ENCODE measurements around the gene BTBD16.

The BTBD16 gene

GRCh38 chr10:122296363-122297120 lies 25.4 kb downstream of the BTBD16 start:
- no peak for DNase-seq

DNA sequence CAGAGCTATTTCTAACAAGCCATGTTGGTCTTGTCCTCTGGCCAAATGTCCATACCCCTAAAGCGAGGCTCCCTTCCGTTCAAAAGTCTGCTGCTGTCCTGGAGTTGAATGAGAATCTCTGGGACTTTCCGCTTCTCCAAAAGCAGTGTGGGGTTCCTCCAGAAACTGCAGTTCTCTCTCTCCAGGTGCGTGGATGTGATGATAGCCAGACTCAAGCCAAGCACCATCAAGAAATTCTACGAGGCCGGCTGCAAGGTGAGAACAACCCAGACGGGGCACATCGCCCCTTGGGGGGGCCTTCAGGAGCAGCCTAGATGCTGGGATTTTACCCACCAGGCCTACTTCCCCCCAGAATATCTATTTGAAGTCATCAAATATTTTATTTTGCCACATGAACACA lies 26.5 kb downstream of the BTBD16 start:
- DNase-seq, result no peak

DNA sequence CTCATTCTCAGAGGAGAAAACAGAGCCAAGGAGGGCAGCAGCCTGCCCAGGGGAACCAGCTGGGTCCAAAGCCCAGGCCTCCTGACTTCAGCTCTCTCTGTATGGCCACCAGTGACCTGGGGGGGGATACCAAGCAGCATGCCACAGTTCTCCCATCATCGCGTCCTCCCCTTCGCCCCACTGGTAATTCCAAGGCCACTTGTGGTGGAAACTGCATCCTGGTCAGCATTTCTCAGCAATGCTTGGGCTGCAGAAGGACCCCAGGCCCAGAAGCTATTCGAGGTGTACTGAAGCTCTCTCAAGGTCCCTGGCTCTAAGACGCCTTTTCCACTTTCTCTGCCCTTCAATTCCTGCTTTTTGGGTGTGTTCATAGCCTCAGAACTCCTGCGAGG lies 27.1 kb downstream of the BTBD16 start:
- no peak for DNase-seq

- peak; percentile 56 for DNase-seq
Measured at GRCh38 chr10:122298598-122299301, 27.7 kb downstream of the BTBD16 start.

DNA sequence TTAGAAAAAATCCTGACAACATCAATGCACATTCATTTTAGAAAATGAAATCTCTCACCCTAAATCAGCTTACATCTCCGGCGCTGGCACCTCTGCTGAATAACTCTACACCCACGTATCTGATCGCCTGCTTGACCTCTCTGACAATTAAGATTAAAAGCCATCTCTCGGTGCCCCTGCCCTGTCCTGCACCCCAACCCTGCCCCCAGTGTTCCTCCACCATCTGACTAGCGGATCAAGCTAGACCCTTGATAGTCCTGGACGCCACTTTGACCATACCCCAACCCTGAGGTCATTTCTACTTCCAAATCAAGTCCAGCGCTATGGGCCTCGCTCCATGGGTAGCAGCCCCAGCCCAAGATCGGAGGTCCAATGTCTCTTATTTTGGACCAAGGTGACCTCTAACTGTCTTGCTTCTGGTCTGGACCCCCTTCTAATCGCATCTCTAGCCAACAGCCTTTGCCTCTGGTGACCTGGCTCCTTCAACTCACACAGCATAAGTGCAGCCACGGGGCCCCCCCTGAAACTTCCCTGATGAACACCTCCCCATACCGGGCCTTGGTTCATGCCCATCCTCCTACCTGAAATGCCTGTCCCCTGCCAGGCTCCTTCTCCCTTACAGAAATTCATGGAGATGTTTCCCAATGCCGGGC lies 28.5 kb downstream of the BTBD16 start:
- DNase-seq, result no peak

DNA sequence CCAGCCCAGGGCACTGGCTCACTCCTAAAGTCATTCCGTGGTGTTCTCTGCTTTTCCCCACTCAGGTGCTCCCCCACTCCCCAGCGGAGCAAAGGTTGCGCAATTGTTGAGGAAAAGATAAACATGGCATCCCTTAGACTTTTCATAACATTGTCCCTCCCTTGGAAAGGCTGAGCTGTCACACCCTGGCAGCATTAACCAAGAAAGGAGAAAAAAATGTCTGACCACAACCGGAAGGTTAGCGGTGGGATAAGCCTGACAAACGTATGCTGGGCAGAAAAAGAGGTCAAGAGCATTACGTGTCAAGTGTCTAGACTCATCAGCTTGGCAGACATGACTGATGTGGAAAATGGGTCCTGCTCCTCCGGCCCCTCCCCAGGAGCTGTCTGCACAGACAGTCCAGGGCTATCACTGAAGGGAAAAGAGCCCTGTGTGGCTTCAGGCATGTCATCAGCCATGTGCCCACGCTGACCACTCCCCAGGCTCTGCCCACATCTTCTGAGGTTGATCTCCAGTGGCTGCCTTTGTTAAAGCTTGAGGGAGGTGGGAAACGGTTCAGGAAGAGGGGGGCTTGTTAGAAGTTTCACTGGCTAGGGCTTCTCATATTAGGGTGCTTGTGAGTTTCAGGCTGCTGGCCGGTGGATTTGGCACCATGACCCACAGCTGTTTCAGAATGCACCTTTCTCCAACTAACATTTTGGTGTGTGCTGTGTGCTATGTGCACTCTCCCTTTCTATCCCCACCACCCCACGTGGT lies 30.1 kb downstream of the BTBD16 start:
- no peak for DNase-seq

DNA sequence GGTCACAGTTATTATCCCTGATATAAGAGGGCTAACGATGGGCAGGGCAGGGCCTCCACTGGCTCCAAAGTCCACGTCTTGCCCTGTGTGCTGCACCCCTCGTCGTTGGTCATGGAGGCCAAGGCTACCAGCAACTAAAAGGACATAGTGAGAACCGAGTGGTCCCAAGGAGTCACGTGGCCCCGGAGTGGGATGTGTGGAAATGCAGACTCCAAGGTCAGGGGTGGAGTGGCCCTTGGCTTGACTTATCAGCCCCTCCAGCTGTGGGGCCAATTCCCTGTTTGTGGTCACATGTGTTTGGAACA lies 30.7 kb downstream of the BTBD16 start:
- DNase-seq, result no peak

GRCh38 chr10:122302315-122302714 lies 31.2 kb downstream of the BTBD16 start:
- no peak for DNase-seq

DNA sequence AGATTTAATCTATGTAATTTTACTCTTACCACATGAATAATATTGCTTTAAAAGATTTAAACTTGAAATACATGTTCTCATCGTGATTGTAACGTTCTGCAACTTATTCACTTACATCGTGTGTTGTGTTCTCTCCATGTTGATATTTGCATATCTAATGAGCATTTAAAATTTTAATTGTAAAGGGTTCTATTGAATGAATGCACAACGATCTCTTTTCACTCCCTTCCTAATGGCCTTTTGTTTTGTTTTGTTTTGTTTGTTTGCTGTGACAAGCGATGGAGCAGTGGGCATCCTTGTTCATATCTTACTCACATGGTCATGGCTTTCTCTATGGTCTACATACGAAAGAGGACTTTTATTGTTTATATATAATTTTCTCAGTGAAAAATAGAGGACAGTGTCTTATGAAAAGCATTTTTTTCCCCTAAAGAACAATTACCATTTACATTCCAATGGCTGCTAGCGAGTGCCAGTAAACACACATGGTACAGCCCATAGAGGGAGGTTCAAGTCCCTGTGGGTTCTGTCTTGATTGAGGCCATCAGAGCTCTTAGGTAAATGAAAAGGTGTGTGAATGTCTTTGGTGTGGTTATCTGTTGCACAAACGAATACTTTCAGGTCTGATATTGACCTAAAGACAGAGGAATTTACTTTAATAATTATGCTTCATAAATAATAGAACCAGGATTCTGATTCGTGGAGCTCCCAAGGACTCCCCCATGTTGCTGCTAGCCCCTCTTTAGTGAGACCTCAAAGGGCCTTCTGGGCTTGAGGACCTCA lies 32.4 kb downstream of the BTBD16 start:
- no peak for DNase-seq

DNA sequence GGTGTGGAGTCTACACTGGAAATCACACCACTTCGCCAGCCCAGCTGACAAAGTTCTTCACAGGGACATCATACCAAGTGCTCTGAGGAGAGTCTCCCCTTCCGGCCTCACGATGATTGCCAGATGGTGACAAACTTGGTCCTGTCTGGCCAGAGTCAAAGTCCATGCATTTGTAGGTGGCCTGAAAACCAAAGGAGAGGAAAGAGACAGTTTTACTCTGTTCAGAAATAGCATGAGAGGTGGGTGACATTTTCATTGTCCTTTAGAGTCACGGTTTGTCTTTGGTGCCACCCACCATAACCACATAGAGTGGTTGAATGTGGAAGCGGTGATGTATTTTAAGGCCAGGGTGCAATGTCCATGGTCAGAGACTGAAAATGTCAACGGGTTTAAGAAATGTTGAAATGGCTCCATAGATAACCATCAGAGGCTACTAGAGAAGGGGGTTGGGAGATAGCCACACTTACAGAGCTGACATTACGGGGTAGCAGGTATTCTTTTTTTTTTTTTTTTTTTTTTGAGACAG lies 33.0 kb downstream of the BTBD16 start:
- DNase-seq, result no peak

GRCh38 chr10:122306282-122306681 lies 35.2 kb downstream of the BTBD16 start:
- DNase-seq, result no peak

DNA sequence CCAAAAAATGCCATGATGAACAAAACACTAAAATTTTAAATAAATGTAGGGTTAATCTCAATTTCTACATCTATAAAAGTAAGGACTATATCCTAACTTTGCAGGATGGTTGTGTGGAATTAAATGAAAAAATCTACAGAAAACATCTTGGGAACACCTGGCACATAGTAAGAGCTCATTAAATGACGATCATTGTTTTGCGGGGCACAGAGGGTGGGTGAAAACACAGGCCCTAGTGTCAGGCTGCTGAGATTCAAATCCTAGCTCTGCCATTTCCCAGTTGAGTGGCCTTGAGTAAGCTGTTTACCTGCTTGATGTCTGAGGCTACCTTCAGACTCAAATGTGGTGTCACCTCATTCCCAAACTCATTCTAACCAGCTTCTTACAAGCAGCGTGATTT lies 35.6 kb downstream of the BTBD16 start:
- DNase-seq, result no peak

DNA sequence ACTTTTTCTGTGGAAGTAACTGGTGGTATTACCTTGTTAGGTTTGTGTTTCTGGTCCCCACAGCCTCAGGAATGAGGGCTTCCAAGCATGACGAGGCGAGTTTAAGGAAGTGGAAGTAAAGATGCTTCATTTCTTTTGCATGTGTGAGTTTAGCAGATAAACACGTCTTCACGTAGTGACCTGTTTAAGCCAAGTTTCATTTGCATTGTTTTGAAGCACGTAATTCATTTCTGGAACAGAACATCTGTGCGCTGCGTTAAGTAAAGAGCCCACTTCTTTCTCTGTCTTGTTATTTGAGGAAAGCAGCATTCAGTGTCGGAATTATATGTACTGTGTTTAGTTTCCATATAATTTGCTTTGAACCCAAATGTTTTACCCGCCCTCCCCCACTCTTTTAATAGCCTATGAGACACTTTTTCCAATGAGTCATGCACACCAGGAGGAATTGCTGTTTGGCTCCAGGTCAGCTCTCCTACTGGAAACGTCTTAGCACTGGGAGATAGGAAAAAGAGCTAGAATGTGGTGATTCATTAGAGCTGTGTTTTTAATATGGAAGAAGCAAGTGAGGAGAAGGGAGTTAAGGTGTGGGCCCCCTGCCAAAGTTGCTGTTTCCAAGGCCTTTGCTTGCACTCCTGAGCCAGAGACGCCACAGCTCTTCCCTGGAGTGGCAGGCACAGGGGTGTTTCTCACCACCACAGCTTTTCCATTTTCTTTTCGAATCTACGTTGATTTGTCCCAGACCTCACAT lies 36.7 kb downstream of the BTBD16 start:
- DNase-seq, result no peak

- DNase-seq, result no peak
Measured at GRCh38 chr10:122308417-122309141, 37.5 kb downstream of the BTBD16 start.

- DNase-seq, result no peak
Measured at GRCh38 chr10:122310311-122311050, 39.4 kb downstream of the BTBD16 start.

DNA sequence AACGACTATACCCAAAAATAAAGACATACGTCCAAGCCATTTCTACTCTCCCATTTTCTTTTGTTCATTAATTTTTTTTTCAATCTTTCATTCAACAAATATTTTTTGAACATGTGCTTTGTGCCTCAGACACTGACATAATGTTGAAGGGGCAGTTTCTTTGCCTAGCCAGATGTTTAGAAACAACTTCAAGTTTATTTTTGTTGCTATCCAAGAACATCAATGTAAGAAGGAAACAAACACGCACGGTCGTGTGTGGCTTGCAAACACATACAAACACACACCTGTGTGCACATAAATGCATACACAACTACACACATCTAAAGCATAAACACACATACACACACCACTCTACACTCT lies 39.9 kb downstream of the BTBD16 start:
- DNase-seq, result no peak

- no peak for DNase-seq
Measured at GRCh38 chr10:122311716-122312115, 40.6 kb downstream of the BTBD16 start.

- DNase-seq, result no peak
Measured at GRCh38 chr10:122316224-122316884, 45.3 kb downstream of the BTBD16 start.

- DNase-seq, result no peak
Measured at GRCh38 chr10:122321960-122322359, 50.9 kb downstream of the BTBD16 start.

GRCh38 chr10:122323189-122323588 lies 52.1 kb downstream of the BTBD16 start:
- no peak for DNase-seq
